GM18861 (cell line): ENCODE measurements around the gene CST5.
"Not testable (repeated sequence)": the region's sequence is repeated elsewhere in the genome, so short reads cannot be mapped to it uniquely, and the experiment has no call there.

Source experiments
- ATAC-seq: cut with Tn5 transposase; IDR thresholded peaks from one replicate; pipeline ENCODE4 v1.9.1; 2021; ENCODE audit not compliant: unreplicated experiment

Gene CST5

GRCh38 chr20:23856736-23857135, 22.8 kb downstream of the CST5 start:
- no peak for ATAC-seq

DNA sequence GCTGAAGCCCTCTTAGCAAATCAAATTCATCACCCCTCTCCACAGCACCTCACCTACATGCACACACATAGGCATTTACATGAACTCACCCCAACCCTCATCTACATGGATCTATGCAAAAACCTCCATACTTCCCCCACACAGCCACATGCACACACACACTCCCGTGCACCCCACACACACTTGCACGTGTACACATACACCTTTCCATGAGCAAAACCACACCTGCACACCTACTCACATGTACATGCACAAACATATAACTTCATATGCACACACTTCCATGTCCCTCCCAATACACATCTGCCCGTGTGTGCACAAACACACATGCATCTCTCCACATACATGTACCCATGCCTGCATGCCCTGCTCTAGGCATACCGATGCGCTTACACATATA, 23.3 kb downstream of the CST5 start:
- ATAC-seq: no peak

GRCh38 chr20:23841693-23842092, 37.9 kb downstream of the CST5 start:
- no peak for ATAC-seq

DNA sequence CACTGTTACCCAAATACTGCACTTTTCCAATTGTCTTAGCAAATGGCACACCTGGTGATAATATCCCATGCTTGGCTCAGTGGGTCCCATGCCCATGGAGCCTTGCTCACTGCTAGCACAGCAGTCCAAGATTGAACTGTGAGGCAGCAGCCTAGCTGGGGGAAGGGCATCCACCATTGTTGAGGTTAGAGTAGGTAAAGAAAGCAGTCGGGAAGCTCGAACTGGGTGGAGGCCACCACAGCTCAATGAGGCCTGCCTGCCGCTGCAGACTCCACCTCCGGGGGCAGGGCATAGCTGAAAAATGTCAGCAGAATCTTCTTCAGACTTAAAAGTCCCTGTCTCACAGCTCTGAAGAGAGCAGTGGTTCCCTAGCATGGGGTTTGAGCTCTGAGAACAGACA, 43.8 kb downstream of the CST5 start:
- no peak for ATAC-seq

DNA sequence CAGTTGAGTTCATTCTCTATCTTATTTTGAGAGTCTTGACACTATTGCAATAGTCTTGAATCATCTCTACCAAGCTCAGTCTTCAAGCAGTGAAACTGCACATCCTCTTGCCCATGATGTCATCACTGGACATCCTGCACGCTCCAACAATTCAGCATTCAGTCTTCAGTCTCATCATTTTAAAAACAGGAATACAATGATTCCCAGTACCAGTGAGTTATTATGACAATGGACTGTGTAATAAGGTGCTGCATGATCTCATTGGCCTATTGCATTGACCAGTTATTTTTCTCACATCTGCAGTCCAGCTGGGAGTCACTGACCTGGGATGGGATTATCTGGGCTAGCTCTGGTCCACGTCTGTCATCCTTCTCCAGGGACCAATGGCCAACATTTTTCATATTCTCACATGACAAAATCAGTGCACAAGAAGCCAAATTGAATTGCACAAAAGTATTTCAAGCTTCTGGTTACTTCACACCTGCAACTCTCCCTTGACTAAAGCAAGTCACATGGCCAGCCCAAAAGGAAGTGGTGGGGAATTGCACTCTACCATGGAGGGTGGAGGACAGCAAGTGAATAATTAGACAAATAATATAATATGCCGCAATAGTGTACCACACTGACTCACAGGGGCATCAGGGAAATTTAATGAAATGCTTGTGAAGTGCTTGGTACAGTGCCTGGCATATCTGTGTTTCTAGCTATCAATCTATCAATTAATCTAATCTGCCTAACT, 46.6 kb downstream of the CST5 start:
- ATAC-seq: no peak

GRCh38 chr20:23831961-23832360, 47.6 kb downstream of the CST5 start:
- ATAC-seq: not testable (repeated sequence)

DNA sequence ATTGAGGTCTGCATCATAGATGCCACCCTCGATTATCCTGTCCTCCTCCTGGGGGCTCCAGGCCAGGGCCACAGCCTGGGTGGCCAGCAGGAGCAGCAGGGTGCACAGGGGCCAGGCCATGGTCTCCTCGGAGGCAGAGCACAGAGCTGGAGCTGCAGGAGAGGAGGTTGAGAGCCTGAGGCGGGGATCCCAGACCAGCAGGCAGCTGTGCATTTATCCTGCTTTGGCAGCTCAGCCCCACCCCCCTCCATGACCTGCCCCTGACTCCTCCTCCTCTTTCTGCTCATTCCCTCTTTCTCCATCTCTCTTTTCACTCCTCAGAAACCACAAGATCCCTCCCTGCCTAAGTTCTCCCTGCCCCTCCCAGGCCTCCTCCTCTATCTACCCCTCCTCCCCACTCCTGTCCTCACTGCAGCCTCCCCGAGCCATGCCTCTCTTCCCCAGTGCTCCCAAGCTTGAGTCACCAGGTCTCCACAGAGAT, 53.0 kb downstream of the CST5 start, which contains the start of gene CST2:
Gene CST2, minus strand, starts transcription at position 189 of the 481 bp plus-strand sequence. Its CDS starts 69 bp downstream, at position 120.
- ATAC-seq: no peak
